H9 (cell line): ENCODE results near the gene EIF3K. TPM values are rescaled to one million over a fixed set of nuclear protein-coding genes. Genes with fewer than 3 reads are reported as not detected.

Source experiments
- DNase-seq: peaks from one replicate; pipeline ENCODE4 v3.0.0-alpha.2; 2017
- H2AFZ ChIP-seq: one replicate; pipeline ENCODE4 v1.6.1; 2013; ENCODE audit warnings: mild to moderate bottlenecking, low read length, control low read depth, moderate library complexity
- H2AK5ac ChIP-seq: 2 replicates; pipeline ENCODE4 v1.6.1; 2013; ENCODE audit warnings: low read length, control low read depth, mixed read lengths; ENCODE audit not compliant: insufficient read length
- H2BK120ac ChIP-seq: one replicate; pipeline ENCODE4 v1.6.1; 2013; ENCODE audit warnings: low read depth, mild to moderate bottlenecking, low read length, control low read depth, inconsistent platforms; ENCODE audit not compliant: poor library complexity, severe bottlenecking
- H2BK12ac ChIP-seq: 2 replicates; pipeline ENCODE4 v1.6.1; 2013; ENCODE audit warnings: low read length, control low read depth, mixed read lengths, low read depth; ENCODE audit not compliant: insufficient read length
- H2BK15ac ChIP-seq: 2 replicates; pipeline ENCODE4 v1.6.1; 2013; ENCODE audit warnings: low read depth, low read length, control low read depth
- H2BK20ac ChIP-seq: one replicate; pipeline ENCODE4 v1.6.1; 2013; ENCODE audit warnings: low read depth, mild to moderate bottlenecking, low read length, control low read depth, inconsistent platforms; ENCODE audit not compliant: poor library complexity, severe bottlenecking
- H2BK5ac ChIP-seq: 2 replicates; pipeline ENCODE4 v1.6.1; 2013; ENCODE audit warnings: low read length, control low read depth, mixed read lengths; ENCODE audit not compliant: insufficient read length
- H3K14ac ChIP-seq: 2 replicates; pipeline ENCODE4 v1.6.1; 2013; ENCODE audit warnings: low read length, control low read depth; ENCODE audit not compliant: insufficient read depth
- H3K18ac ChIP-seq: 2 replicates; pipeline ENCODE4 v1.6.1; 2013; ENCODE audit warnings: low read depth, mild to moderate bottlenecking, mixed read lengths, low read length, control low read depth; ENCODE audit not compliant: insufficient read length
- H3K23ac ChIP-seq: 2 replicates; pipeline ENCODE4 v1.6.1; 2013; ENCODE audit warnings: low read length, control low read depth, mixed read lengths, low read depth; ENCODE audit not compliant: insufficient read length
- H3K23me2 ChIP-seq: 2 replicates; pipeline ENCODE4 v1.6.1; 2013; ENCODE audit warnings: low read depth, mild to moderate bottlenecking, mixed read lengths, low read length, control low read depth; ENCODE audit not compliant: insufficient read length, poor library complexity, severe bottlenecking
- H3K27ac ChIP-seq: 2 replicates; pipeline ENCODE4 v1.5.1; 2013; ENCODE audit warnings: low read length, control low read depth, mixed read lengths, low read depth; ENCODE audit not compliant: insufficient read length
- H3K27me3 ChIP-seq: 2 replicates; pipeline ENCODE4 v1.6.1; 2013; ENCODE audit warnings: low read length, control low read depth, inconsistent platforms; ENCODE audit not compliant: insufficient read depth
- H3K4ac ChIP-seq: 2 replicates; pipeline ENCODE4 v1.6.1; 2013; ENCODE audit warnings: low read depth, mild to moderate bottlenecking, control low read depth, inconsistent platforms, low read length, moderate library complexity
- H3K4me1 ChIP-seq: 2 replicates; pipeline ENCODE4 v1.6.1; 2013; ENCODE audit warnings: low read length, control low read depth, inconsistent platforms; ENCODE audit not compliant: insufficient read depth
- H3K4me2 ChIP-seq: 2 replicates; pipeline ENCODE4 v1.6.1; 2013; ENCODE audit warnings: low read length, control low read depth, mixed read lengths; ENCODE audit not compliant: insufficient read length, insufficient read depth
- H3K56ac ChIP-seq: 2 replicates; pipeline ENCODE4 v1.6.1; 2013; ENCODE audit warnings: low read depth, mild to moderate bottlenecking, mixed read lengths, low read length, control low read depth; ENCODE audit not compliant: insufficient read length
- H3K79me1 ChIP-seq: 2 replicates; pipeline ENCODE4 v1.6.1; 2013; ENCODE audit warnings: low read depth, mild to moderate bottlenecking, moderate library complexity, low read length, control low read depth, inconsistent platforms; ENCODE audit not compliant: insufficient read depth, poor library complexity, severe bottlenecking
- H3K79me2 ChIP-seq: 2 replicates; pipeline ENCODE4 v1.6.1; 2013; ENCODE audit warnings: low read length, control low read depth, inconsistent platforms; ENCODE audit not compliant: insufficient read depth
- H3K9ac ChIP-seq: 2 replicates; pipeline ENCODE4 v1.6.1; 2013; ENCODE audit warnings: low read length, control low read depth, mixed read lengths; ENCODE audit not compliant: insufficient read length; ENCODE audit errors: extremely low read depth
- H3K9me3 ChIP-seq: one replicate; pipeline ENCODE4 v1.6.1; 2013; ENCODE audit warnings: low read depth, low read length, inconsistent platforms; ENCODE audit not compliant: control insufficient read depth
- H3T11ph ChIP-seq: one replicate; pipeline ENCODE4 v1.6.1; 2013; ENCODE audit warnings: mild to moderate bottlenecking, low read length, control low read depth, inconsistent platforms
- H4K20me1 ChIP-seq: one replicate; pipeline ENCODE4 v1.6.1; 2013; ENCODE audit not compliant: control insufficient read depth, insufficient read length, insufficient read depth
- H4K5ac ChIP-seq: 2 replicates; pipeline ENCODE4 v1.6.1; 2013; ENCODE audit warnings: low read depth, mild to moderate bottlenecking, mixed read lengths, low read length, control low read depth; ENCODE audit not compliant: insufficient read length
- H4K8ac ChIP-seq: replicated peaks from 2 replicates; pipeline ENCODE4 v1.6.1; 2013; ENCODE audit warnings: low read length, control low read depth, mixed read lengths, low read depth; ENCODE audit not compliant: insufficient read length
- H4K91ac ChIP-seq: 2 replicates; pipeline ENCODE4 v1.6.1; 2013; ENCODE audit warnings: low read depth, mild to moderate bottlenecking, moderate library complexity, mixed read lengths, low read length, control low read depth; ENCODE audit not compliant: insufficient read length
- H3K27ac Mint-ChIP-seq, 3 experiments: 2 replicates in 2 of 3; 3 replicates in 1 of 3; pipeline ENCODE4 v1.8.0; 2020 to 2021; ENCODE audit warnings: mixed read lengths in 3 of 3, mild to moderate bottlenecking in 1 of 3, moderate library complexity in 1 of 3
- H3K27me3 Mint-ChIP-seq: 2 replicates; pipeline ENCODE4 v1.8.0; 2021; ENCODE audit warnings: low read depth, mild to moderate bottlenecking, moderate library complexity, mixed read lengths
- H3K36me3 Mint-ChIP-seq, 3 experiments: 2 replicates in 2 of 3; 3 replicates in 1 of 3; pipeline ENCODE4 v1.8.0; 2020 to 2021; ENCODE audit warnings: low read depth in 3 of 3, mixed read lengths in 3 of 3; ENCODE audit not compliant: insufficient read depth in 1 of 3
- H3K4me1 Mint-ChIP-seq, 2 experiments: 2 replicates each; pipeline ENCODE4 v1.8.0; 2020; ENCODE audit warnings: mixed read lengths in 2 of 2
- H3K4me3 Mint-ChIP-seq, 2 experiments: 2 replicates in 1 of 2; 3 replicates in 1 of 2; pipeline ENCODE4 v1.8.0; 2020 to 2021; ENCODE audit warnings: mild to moderate bottlenecking in 2 of 2, mixed read lengths in 2 of 2, moderate library complexity in 1 of 2
- H3K9me3 Mint-ChIP-seq, 2 experiments: 2 replicates in 1 of 2; 3 replicates in 1 of 2; pipeline ENCODE4 v1.8.0; 2020; ENCODE audit warnings: mild to moderate bottlenecking in 2 of 2, mixed read lengths in 2 of 2, moderate library complexity in 1 of 2
- WGBS: extraction: QIAGEN DNeasy Blood & Tissue Kit; methylation state at CpG from one replicate; pipeline ENCODE4 v1.1.7; 2013; ENCODE audit warnings: missing lambda C conversion rate, low lambda C conversion rate, mixed read lengths; ENCODE audit not compliant: insufficient read length; ENCODE audit errors: extremely low coverage; 5-methylcytosine and 5-hydroxymethylcytosine counted together
- total RNA-seq: library from RNA; stranded (reverse); gene quantifications from 2 replicates; pipeline ENCODE4 v1.2.1, GENCODE V29; 2021
- TF ChIP-seq, protein P1 (sequence below): fragments of 200-600 bp; sonication (generic); conservative IDR thresholded peaks from 3 replicates; pipeline ENCODE4 v1.8.0; 2021; ENCODE audit warnings: antibody characterized with exemption, mild to moderate bottlenecking

The EIF3K gene
- total RNA-seq, 1 experiment from 2014 or later, result 345 TPM

DNA sequence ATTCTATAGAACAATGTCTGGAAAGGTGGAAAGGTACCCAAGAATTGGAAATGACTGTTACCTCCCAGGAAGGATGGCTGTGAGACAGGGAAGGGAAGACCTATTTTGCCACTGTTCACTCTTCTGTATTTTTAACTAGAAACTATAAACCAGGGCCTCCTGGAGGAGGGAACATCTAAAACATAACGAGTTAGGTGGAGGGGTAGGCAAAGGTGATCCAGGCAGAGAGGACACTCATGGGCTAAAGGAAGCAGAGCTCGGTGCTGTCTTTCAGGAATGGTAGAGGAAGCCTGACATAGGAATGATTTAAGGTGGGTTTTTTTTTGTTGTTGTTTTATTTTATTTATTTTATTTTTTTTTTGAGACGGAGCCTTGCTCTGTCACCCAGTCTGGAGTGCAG lies 5.8 kb downstream of the EIF3K start:
- Histone ChIP-seq H4K91ac (no peak overlapping the region), H3K4ac (no peak overlapping the region), H3K23me2 (peaks cover under 1% of the 10 kb centered on the region), H3K14ac (no peak overlapping the region), H4K20me1 (no peaks in the 10 kb centered on the region), H2BK20ac (no peak overlapping the region), H2AFZ (no peak overlapping the region), H3K56ac (no peak overlapping the region), H2BK15ac (no peak overlapping the region), H3K9me3 (no peaks in the 10 kb centered on the region), H3K79me2 (no peaks in the 10 kb centered on the region), H2BK5ac (no peak overlapping the region), H2BK12ac (no peak overlapping the region), H4K5ac (no peak overlapping the region), H3K27ac (no peak overlapping the region), H2AK5ac (no peak overlapping the region), H3K4me2 (no peak overlapping the region), H3K4me1 (no peaks in the 10 kb centered on the region; the same call in 1 of the 2 replicates), H3K23ac (no peak overlapping the region), H3K79me1 (no peaks in the 10 kb centered on the region), H3K18ac (no peak overlapping the region), H3K27me3 (no peaks in the 10 kb centered on the region), H2BK120ac (no peak overlapping the region), H4K8ac (no peak overlapping the region), H3K9ac (no peak overlapping the region), H3T11ph (no peak overlapping the region)
- H3K27me3 Mint-ChIP-seq, result no peaks in the 10 kb centered on the region
- H3K4me3 Mint-ChIP-seq, result no peak overlapping the region
- TF ChIP-seq, protein P1, sequence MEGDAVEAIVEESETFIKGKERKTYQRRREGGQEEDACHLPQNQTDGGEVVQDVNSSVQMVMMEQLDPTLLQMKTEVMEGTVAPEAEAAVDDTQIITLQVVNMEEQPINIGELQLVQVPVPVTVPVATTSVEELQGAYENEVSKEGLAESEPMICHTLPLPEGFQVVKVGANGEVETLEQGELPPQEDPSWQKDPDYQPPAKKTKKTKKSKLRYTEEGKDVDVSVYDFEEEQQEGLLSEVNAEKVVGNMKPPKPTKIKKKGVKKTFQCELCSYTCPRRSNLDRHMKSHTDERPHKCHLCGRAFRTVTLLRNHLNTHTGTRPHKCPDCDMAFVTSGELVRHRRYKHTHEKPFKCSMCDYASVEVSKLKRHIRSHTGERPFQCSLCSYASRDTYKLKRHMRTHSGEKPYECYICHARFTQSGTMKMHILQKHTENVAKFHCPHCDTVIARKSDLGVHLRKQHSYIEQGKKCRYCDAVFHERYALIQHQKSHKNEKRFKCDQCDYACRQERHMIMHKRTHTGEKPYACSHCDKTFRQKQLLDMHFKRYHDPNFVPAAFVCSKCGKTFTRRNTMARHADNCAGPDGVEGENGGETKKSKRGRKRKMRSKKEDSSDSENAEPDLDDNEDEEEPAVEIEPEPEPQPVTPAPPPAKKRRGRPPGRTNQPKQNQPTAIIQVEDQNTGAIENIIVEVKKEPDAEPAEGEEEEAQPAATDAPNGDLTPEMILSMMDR, result no peak
- H3K4me1 Mint-ChIP-seq, result peaks cover 2 to 4% of the 10 kb centered on the region in 2 experiments
- WGBS, result no CpG with 5 or more reads among the region's 3 CpGs
- H3K27ac Mint-ChIP-seq, result no peak overlapping the region
- DNase-seq, result no peak
- H3K9me3 Mint-ChIP-seq, result no peaks in the 10 kb centered on the region
- H3K36me3 Mint-ChIP-seq, result peaks cover 53 to 88% (median 82%) of the 10 kb centered on the region in 3 experiments; a peak in 6 of 7 replicates
